ENCODE measurements around the gene XAF1.

DNA sequence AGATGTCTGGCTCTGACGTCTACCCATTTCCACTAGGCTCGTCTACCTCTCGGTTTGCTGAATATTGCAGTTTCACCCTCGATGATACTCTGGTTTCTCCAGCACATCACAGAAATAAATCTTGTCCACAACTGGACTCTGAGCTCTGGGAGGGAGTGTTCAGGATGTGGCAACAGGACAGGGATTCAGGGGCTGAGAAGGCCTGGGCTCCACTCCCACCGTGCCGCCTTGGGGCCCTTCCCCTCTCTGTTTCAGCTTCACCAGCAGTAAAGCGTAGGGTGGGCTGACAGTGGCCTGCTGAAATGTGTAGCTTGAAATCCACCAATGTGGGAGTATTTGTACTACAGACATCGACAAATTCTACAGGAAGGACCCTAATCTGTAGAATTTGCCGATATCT is 55.7 kb downstream of the XAF1 start:
- TF ChIP-seq, protein P1, sequence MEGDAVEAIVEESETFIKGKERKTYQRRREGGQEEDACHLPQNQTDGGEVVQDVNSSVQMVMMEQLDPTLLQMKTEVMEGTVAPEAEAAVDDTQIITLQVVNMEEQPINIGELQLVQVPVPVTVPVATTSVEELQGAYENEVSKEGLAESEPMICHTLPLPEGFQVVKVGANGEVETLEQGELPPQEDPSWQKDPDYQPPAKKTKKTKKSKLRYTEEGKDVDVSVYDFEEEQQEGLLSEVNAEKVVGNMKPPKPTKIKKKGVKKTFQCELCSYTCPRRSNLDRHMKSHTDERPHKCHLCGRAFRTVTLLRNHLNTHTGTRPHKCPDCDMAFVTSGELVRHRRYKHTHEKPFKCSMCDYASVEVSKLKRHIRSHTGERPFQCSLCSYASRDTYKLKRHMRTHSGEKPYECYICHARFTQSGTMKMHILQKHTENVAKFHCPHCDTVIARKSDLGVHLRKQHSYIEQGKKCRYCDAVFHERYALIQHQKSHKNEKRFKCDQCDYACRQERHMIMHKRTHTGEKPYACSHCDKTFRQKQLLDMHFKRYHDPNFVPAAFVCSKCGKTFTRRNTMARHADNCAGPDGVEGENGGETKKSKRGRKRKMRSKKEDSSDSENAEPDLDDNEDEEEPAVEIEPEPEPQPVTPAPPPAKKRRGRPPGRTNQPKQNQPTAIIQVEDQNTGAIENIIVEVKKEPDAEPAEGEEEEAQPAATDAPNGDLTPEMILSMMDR (optimal IDR thresholded peaks at IDR 0.05 in 1 of 3, IDR thresholded peaks at IDR 0.05 in 1 of 3, conservative IDR thresholded peaks at IDR 0.05 in 1 of 3; ENCODE audit: extremely low read depth in 1 of 3, insufficient read depth in 2 of 3, low read length in 3 of 3): no peak
- TF ChIP-seq EZH2 (IDR thresholded peaks at IDR 0.05; ENCODE audit: low read length): no peak

All from keratinocyte (primary cell).